NCI-H1417 treated with DMSO at 0.1 percent for 48 hours (cell line): ENCODE results near the gene HHEX.
"Not testable (repeated sequence)": the region's sequence is repeated elsewhere in the genome, so short reads cannot be mapped to it uniquely, and the experiment has no call there.

Source experiments
- DNase-seq: peaks from one replicate; lab custom pipeline; 2025; lab: John Stamatoyannopoulos, UW

The HHEX gene

GRCh38 chr10:92689663-92690210 is at the start of gene HHEX:
Gene HHEX (plus strand): TSS chr10:92689955. CDS start chr10:92689987, 32 bp downstream.
- DNase-seq = no peak

GRCh38 chr10:92640107-92640506 is 49.6 kb upstream of the HHEX start:
- DNase-seq = no peak

- DNase-seq = no peak
Observed at GRCh38 chr10:92641492-92641891, 48.3 kb upstream of the HHEX start.

- DNase-seq = no peak
Observed at GRCh38 chr10:92644921-92645320, 44.8 kb upstream of the HHEX start.

GRCh38 chr10:92650864-92651263 is 38.9 kb upstream of the HHEX start:
- DNase-seq = not testable (repeated sequence)

GRCh38 chr10:92655426-92655825 is 34.3 kb upstream of the HHEX start:
- no peak for DNase-seq

- no peak for DNase-seq
Observed at GRCh38 chr10:92656266-92656961, 33.3 kb upstream of the HHEX start.

- DNase-seq = no peak
Observed at GRCh38 chr10:92657024-92657423, 32.7 kb upstream of the HHEX start.

GRCh38 chr10:92662848-92663247 is 26.9 kb upstream of the HHEX start:
- DNase-seq = no peak

- DNase-seq = no peak
Observed at GRCh38 chr10:92664322-92664721, 25.4 kb upstream of the HHEX start.

GRCh38 chr10:92667078-92667477 is 22.7 kb upstream of the HHEX start:
- no peak for DNase-seq

GRCh38 chr10:92677708-92678107 is 12.0 kb upstream of the HHEX start:
- DNase-seq = no peak

GRCh38 chr10:92678206-92678605 is 11.5 kb upstream of the HHEX start:
- no peak for DNase-seq

GRCh38 chr10:92681306-92681834 is 8.4 kb upstream of the HHEX start:
- DNase-seq = no peak

- DNase-seq = no peak
Observed at GRCh38 chr10:92688573-92688926, 1.2 kb upstream of the HHEX start.

- no peak for DNase-seq
Observed at GRCh38 chr10:92688927-92689662, 660 bp upstream of the HHEX start.

- no peak for DNase-seq
Observed at GRCh38 chr10:92690211-92690914, 608 bp downstream of the HHEX start.

- no peak for DNase-seq
Observed at GRCh38 chr10:92690915-92691590, 1.3 kb downstream of the HHEX start.

GRCh38 chr10:92691591-92692079 is 1.9 kb downstream of the HHEX start:
- no peak for DNase-seq

GRCh38 chr10:92692080-92692671 is 2.4 kb downstream of the HHEX start:
- no peak for DNase-seq
